Stimulated activated CD4-positive, alpha-beta T cell treated with anti-CD3 and anti-CD28 coated beads, Interleukin-15, amount 100 ng/mL, for 48 hours (primary cell): ENCODE data around the gene ITPR3.

Experiments used
- DNase-seq, 2 donors: peaks; one replicate each; pipeline ENCODE4 v3.0.0-alpha.2; 2020; ENCODE audit warnings: low read depth in 2 of 2

Gene ITPR3

DNA sequence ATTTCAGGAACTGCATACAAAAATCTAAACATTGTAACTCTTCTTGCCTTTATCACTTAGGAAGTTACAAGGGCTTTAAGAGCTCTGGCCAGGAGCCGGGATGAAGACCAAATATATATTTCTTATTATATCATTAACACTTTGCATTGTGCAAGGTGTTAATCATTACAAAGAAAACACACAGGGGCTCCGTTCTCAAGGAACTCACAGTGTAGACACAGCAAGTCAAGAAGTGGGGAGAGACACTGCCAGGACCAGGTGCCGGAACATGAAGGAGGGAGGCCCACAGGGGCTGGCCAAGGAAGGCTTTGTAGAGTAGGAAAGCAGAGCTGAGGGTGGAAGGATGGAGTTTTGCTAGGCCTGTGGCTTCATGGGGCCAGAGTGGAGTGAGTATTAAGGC lies 17.4 kb downstream of the ITPR3 start:
- no peak for DNase-seq

DNA sequence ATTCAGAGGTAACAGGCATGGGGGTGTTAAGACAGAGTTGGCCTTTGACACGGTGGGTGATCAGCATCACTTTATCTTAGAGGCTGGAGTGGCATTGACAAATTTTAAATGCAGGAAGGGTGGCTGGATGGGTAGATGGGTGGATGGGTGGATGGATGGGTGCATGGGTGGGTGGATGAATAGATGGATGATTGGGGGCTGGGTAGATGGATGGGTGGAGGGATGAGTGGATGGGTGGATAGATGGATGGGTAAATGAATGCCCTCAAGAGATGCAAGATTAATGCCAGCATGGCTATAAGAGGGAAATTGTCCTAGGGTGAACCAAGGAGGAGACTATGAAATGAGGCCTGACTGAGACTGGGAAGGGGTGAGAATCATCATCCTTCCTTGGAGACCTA lies 18.4 kb downstream of the ITPR3 start:
- no peak for DNase-seq

DNA sequence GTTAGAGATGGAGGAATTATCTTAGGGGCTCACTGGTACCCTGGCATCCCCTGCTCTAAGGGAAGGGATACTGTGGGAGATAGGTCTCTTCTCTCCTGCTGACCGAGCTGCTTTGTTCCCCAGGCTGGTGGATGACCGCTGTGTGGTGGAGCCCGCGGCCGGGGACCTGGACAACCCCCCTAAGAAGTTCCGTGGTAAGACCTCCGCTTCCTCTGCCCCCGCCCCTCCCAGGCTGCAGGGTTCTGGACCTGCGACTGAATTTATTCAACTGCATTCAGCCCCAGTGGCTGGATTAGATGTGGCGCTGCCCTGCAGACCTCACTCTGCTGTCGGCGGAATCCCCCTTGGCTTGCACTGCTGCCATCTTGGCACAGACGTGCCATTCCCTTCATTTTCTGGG lies 19.2 kb downstream of the ITPR3 start:
- no peak for DNase-seq

DNA sequence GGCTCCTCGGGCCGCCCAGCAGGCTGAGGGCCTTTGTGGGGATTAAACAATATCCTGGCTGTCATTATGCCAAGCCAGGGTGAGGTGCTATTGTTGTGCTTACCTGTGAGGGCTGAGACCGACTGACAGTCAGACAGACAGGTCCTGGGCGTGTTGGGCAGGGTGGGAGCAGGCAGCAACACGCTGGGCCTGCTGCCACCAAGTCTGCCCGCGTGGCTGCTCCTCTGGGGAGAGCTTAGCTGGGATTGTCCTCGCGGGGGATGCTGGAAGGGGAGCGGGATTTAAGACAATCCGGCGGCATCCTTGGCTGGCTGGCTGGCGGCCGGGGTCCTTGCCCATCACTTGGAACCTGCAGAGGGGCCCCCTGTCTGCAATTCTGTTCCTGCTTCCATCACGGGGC lies 20.0 kb downstream of the ITPR3 start:
- no peak for DNase-seq

DNA sequence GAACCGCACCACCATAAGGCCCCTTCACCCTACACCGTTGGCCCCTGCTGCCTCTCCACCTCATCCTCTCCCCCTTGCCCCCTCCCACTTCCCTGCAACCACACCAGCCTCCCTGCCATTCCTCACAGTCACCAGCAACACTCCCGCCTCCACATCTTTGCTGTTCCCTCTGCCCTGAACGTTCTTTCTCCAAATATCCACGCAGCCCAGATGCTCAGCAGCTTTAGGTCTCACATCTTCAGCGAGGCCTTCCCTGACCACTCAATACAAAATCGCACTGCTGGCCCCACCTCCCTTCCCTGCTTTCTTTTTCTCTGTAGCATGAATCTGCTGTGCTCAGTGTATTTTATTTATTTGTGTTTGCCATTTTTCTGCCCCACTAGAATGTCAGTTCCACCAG lies 20.5 kb downstream of the ITPR3 start:
- DNase-seq, result no peak

DNA sequence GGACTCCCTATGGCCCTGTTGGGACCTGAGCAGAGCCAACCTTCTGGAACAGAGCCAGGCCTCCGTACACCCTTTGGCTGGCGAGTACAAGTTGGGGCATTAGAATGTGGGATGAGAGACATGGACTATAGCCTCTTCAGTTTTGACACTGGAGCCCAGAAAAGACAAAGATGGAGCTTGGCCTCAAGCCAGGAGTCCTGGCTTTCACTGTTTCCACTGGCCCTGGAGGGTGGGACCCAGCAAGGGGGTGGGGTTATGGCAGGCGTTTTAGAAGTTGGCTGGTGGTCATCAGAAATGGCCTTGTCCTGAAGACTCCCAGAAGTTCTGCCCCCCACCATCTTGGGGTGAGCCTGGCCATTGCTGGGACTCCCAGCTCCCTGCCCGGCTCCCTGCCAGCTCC lies 21.8 kb downstream of the ITPR3 start:
- DNase-seq, result no peak

DNA sequence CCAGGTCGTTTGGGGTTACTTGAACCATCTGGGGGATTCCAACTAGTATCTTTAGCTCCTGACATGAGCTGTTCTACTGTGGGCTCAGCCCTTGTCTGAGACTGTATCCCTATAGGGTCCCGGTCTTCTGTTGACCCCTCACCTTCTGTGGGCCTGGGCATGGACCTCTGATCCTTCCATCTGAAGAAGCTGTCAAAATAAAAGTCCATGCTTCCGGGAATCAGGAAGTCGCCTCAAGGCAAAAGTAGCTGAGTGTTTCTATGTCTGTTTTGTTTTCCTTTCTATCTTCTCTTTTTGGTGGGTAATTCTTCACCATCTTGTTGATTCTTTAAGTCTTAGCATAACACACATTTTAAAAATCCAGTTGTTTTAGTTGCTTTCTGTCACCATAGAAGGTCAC lies 30.3 kb downstream of the ITPR3 start:
- DNase-seq, result no peak

DNA sequence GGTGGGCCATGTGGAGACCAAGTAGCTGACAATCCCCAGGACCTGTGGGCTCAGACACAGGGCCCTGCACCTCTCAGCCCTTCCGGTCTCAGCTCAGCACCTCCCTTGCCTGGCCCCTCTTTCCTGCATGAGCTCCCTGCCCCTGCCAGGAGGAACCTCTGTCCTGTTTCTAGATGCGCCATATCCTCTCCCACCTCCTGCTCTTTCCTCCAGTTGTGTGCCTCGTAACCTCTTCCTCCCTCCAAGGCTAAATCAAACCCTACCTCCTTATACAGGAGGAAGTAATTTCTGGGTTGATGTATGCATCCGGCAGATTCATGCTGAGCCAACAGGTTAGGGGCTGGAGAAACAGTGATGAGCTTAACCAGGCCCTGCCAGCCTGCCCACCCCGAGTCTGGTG lies 30.9 kb downstream of the ITPR3 start:
- no peak for DNase-seq

DNA sequence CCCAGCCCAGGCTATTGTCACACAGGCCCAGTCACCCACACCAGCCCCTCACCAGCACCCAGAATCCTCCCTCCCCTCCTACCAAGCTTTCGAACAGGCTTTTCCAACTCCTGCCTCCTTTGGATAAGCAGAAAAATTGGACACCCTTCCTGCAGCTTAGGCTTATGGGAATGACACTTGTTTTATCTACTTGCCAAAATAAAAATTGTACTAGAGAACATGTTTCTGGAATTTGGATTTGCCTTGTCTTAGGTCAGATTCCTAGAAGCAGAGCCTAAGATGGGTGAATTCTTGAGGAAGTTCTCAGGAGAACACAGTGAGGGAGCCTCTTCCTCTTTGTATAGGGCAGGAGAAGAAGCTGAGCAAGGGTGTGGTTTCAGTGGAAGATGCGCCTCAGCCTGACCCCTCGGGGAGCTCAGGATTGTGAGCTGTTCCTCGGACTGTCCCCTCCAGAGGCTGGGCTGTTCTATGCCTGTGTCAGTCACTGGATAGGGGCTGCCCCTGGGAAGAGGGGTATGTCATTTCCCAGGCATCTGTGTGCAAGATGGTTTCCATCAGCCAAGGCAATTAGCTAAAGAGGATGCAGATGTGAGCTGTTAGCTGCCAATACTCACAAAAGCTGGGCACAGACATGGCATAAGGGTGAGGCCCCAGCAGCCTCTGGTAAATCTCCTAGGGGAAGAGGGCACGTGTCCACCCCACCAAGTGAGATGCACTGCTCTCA lies 33.9 kb downstream of the ITPR3 start:
- no peak for DNase-seq

DNA sequence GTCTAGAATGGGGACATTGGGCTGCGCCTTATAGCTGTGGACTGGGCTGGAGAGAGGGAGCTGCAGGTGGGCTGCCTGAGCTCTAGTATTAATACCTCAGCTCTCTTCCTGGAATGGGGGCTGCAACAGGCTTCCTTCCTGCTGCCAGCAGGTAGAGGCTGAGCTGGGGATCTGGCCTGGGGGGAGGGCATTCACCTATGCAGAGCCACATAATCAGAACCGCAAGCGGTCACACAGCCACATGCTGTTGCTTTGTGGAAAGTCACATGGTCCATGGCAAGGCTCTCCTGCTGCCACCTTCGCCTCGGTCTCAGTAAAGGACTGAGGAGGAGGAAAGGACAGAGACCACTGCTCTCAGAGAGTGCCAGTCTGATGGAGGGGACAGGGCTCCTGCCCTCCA lies 35.7 kb downstream of the ITPR3 start:
- DNase-seq, result no peak

DNA sequence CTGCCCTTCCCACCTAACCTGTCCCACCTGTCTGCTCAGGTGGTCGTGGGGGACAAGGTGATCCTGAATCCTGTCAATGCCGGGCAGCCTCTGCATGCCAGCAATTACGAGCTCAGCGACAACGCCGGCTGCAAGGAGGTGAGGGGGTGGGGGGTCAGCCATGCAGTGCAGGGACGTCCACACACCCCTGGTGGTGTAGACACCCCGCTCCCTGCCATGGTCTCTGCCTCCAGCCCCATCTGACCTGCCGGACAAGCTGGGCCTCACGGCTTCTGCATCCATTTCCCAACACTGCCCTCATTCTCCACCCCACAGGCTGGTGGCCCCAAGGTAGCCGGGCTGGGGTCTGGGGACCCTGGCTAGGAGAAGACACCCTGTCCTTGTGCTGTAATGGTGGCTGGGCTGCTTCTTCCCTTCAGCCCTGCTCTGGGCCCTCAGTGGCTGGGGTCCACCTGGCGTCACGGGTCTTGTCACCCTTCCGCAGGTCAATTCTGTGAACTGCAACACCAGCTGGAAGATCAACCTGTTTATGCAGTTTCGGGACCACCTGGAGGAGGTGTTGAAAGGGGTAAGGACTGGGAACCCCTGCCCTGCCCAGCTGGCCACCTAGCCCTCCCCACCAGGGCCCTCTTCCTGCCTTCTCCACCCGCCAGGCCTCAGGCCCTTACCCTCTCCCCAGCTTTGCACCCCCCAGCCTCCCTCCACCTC lies 38.0 kb downstream of the ITPR3 start:
- no peak for DNase-seq

DNA sequence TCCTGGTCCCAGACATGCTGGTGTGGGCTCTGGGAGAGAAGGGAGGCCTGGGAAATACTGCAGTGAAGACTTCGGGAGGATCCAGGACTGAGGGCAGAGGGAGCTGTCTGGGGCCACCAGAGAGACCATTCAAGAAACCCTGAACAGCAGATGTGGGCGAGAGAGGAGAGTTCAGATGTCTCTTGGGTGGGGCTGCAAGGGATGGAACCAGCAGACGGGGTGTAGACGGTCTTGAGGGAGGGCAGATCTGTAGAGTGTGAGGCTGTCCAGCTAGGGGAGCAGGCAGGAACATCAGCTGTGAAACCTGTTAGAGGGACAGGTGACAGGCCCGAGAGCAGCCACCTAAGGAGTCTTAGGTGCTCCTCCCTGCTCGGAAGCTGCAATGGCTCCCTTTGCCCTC lies 38.9 kb downstream of the ITPR3 start:
- DNase-seq, result no peak

DNA sequence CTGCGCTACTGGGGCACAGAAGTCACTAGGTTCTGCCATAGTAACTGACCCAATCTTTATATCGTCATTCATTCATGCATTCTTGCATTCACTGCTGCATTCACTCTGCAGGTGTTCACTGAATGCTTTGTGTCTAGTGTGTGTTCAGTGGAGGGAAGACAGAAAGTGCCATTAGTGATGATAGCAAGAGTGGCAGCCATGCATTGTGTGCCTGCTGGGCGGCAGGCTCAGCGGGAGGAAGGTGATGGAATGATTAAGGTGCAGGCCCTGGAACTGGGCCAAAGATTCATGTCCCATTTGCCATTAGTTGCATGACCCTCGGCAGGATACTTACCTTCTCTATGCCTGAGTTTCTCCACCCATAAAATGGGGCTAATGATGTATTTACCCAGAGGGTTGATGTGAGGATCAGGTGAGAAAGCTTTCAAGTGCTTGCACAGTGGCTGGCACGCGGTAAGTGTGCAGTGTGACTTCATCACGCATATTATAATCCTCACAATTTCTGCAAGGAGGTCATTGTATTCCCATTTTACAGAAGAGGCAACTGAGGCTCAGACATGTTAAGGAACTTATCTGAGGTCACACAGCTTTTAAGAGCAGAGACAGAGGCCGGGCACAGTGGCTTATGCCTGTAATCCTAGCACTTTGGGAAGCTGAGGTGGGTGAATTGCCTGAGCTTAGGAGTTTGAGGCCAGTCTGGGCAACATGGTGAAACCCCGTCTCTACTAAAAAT lies 40.1 kb downstream of the ITPR3 start:
- no peak for DNase-seq

DNA sequence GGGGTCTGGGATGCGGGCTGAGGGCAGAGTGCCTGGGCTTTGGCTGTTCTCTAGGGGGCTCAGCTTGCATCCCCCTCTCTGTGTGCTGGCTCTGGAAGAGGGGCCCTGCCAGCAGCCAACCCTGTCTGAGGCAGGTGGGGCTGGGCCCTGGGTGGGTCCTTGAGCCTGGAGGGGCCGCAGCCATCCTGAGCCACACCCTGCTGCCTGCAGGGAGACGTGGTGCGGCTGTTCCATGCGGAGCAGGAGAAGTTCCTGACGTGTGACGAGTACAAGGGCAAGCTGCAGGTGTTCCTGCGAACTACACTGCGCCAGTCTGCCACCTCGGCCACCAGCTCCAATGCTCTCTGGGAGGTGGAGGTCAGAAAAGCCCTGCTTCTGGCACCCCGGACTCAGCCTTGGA lies 41.2 kb downstream of the ITPR3 start:
- no peak for DNase-seq

DNA sequence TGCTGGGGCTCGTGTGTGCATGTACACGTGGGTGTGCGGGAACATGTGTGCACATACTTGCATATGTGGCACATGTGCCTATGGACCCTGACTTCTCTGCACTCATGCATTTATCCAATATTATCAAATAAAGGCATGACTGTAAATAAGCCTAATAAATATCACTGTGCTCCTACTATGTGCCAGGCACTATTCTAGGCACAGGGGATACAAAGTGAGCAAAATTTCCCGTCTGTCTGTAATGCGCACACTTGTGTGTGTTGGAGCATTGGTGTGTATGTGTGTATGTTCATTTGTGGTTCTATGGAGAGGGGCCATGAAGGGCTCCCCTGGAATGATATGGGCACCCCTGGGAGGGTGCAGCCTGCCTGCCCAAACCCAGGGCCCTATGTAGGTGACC lies 41.9 kb downstream of the ITPR3 start:
- DNase-seq, result no peak

DNA sequence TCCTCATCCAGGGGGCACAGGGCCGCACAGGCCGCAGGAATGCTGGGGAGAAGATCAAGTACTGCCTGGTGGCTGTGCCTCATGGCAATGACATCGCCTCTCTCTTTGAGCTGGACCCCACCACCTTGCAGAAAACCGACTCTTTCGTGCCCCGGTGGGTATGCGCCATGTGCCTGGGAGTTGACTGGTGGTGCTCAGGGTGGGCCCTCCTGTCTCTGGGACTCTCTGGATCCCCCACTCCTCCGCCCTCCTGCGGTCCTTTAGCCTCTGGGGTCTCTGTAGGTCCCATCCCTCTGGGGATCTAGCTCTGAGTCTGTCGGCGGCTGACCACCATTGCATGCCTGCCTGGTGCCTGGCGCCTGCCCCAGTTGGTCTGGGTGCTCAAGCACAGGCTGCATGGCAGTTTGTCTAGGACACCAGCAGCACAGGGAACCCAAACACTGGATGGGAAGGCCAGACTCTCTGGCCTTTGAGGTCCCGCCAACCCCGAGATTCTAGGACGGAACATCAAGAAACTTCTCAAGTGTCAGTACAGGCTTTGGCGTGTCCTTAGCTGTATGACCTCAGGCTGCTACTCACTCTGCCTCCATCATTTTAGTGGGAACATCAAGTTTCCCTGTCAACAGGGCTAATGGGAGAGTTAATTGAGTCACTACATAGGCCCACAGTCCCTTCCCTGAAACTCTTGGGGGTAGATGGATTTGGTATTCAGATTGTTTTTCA lies 42.8 kb downstream of the ITPR3 start:
- DNase-seq, result no peak

DNA sequence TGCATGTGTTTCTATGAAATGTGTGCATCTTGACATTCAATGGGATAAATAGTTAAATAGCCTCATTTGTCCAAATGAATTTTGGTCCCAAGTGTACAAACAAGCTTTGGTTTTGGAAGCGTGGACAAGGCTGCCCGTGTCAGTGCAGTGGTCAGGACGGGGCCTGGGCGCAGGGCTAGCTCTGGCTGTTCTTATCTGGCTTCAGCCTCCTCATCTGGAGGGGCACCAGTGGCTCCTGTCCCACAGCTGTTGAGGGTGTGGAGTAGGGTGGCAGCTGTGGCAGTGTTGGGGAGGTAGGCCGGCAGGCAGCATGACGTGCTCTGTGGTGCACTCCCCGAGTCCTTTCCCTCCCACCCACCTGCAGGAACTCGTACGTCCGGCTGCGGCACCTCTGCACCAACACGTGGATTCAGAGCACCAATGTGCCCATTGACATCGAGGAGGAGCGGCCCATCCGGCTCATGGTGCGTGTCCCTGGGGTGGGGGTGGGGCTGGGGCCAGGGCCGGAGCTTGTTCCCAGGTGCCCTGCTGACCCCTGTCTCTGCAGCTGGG lies 43.5 kb downstream of the ITPR3 start:
- DNase-seq, result no peak

DNA sequence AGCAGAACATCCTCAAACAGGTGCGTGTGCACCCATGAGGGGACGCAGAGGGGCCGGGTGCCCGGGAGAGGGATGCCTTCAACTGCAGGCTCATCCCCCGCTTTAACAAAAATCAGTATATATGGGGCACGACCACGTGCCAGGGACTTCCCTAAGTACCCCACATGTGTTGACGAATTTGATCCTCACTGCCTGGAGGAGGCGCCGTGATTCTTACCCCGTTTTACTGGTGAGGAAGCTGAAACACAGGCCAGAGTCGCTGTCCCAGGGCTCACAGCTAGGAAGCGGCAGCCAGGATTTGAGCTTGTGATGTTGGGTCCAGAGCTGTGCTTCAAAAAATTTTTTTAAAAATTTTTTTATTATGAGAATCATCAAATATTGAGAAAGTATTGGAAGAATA lies 44.8 kb downstream of the ITPR3 start:
- no peak for DNase-seq

DNA sequence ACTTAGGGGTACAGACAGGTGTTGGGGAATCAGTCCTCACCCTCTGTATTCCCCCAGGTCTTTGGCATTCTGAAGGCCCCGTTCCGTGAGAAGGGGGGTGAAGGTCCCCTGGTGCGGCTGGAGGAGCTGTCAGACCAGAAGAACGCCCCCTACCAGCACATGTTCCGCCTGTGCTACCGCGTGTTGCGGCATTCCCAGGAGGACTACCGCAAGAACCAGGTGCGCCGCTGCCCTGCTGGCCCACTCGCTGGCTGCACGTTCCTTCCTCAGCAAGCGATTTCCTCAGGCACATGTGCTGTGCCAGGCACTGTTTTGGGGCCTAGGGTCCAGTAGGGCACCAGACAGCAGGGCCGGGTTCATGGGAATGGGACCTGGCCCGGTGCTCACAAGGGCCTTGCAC lies 46.0 kb downstream of the ITPR3 start:
- no peak for DNase-seq

DNA sequence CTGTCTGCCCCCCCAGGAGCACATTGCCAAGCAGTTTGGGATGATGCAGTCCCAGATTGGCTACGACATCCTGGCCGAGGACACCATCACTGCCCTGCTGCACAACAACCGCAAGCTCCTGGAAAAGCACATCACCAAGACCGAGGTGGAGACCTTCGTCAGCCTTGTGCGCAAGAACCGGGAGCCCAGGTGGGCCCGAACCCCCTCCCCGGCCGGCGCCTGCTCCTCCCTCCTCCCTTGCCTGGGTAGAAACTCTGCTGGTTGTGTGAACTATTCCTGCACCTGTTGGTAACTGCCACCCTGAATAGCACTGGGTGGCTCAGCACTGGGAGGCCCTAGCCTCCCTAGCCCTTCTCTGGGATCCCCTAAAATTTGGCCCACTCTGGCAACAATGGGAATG lies 46.7 kb downstream of the ITPR3 start:
- no peak for DNase-seq

DNA sequence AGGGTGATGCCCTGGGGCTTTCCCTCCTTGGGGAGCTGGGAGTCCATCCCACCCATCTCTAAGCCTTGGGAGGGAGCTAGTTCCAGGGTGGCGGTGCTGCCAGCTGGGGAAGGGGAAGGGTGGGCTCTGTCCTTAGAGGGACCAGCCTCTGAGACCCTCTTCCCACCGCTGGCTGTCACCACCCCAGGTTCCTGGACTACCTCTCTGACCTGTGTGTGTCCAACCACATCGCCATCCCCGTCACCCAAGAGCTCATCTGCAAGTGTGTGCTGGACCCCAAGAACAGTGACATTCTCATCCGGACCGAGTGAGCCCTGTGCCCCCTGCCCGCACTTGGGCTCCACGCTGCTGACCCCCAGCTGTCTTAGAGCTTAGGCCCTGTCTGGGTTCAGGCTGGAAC lies 47.2 kb downstream of the ITPR3 start:
- DNase-seq, result no peak

DNA sequence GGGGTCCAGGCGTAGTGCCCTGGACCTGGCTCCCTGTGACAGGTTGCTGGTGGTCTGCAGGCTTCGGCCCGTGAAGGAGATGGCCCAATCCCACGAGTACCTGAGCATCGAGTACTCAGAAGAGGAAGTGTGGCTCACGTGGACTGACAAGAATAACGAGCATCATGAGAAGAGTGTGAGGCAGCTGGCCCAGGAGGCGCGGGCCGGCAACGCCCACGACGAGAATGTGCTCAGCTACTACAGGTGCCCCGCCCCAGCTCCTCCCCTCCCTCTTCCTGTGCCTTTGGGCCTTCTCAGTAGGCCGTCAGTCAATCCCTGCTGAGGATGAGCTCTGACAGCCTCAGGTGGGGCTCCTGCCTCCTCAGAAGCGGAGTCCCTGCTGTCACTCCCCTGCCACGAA lies 47.8 kb downstream of the ITPR3 start:
- no peak for DNase-seq
